Mesenchymal stem cell (in vitro differentiated cells and primary cell): ENCODE measurements around the gene BANF1.

ENCODE experiments used
- DNase-seq: peaks from one replicate; pipeline ENCODE4 v3.0.0-alpha.2; 2013
- H2AFZ ChIP-seq: one replicate; pipeline ENCODE4 v1.6.1; 2013; ENCODE audit warnings: low read depth, mild to moderate bottlenecking, control low read depth, inconsistent platforms, low read length, moderate library complexity
- H2AK5ac ChIP-seq: 2 replicates; pipeline ENCODE4 v1.6.1; 2013; ENCODE audit warnings: low read length, moderate library complexity, mild to moderate bottlenecking, inconsistent platforms; ENCODE audit not compliant: severe bottlenecking
- H2BK120ac ChIP-seq: one replicate; pipeline ENCODE4 v1.6.1; 2013; ENCODE audit warnings: low read depth, mild to moderate bottlenecking, inconsistent platforms, low read length, moderate library complexity
- H2BK12ac ChIP-seq, 2 experiments: one replicate each; pipeline ENCODE4 v1.6.1; 2013; ENCODE audit warnings: inconsistent platforms in 2 of 2, low read length in 2 of 2, mild to moderate bottlenecking in 2 of 2, moderate library complexity in 2 of 2, control low read depth in 1 of 2
- H2BK15ac ChIP-seq: one replicate; pipeline ENCODE4 v1.6.1; 2013; ENCODE audit warnings: mild to moderate bottlenecking, low read depth, inconsistent platforms; ENCODE audit not compliant: poor library complexity, severe bottlenecking
- H2BK5ac ChIP-seq: 2 replicates; pipeline ENCODE4 v1.6.1; 2013; ENCODE audit warnings: low read depth, mild to moderate bottlenecking, low read length, control low read depth, inconsistent platforms; ENCODE audit not compliant: poor library complexity, severe bottlenecking
- H3K14ac ChIP-seq, 2 experiments: one replicate each; pipeline ENCODE4 v1.6.1; 2013; ENCODE audit warnings: inconsistent platforms in 2 of 2, low read length in 2 of 2, control low read depth in 1 of 2, mild to moderate bottlenecking in 1 of 2, moderate library complexity in 1 of 2
- H3K18ac ChIP-seq, 2 experiments: one replicate each; pipeline ENCODE4 v1.6.1; 2013; ENCODE audit warnings: inconsistent platforms in 2 of 2, low read length in 2 of 2, control low read depth in 1 of 2, low read depth in 1 of 2, mild to moderate bottlenecking in 1 of 2
- H3K23ac ChIP-seq, 2 experiments: one replicate each; pipeline ENCODE4 v1.6.1; 2013; ENCODE audit warnings: inconsistent platforms in 2 of 2, low read length in 2 of 2, mild to moderate bottlenecking in 2 of 2, moderate library complexity in 2 of 2, control low read depth in 1 of 2
- H3K27ac ChIP-seq: 2 replicates; pipeline ENCODE4 v1.5.1; 2013; ENCODE audit warnings: mild to moderate bottlenecking, moderate library complexity, low read length, control low read depth, inconsistent platforms; ENCODE audit not compliant: poor library complexity, severe bottlenecking
- H3K27me3 ChIP-seq, 2 experiments: 2 replicates each; pipeline versions ENCODE4 v1.6.1 to v1.7.0; 2013; ENCODE audit warnings: low read length in 2 of 2, mild to moderate bottlenecking in 2 of 2, moderate library complexity in 2 of 2, control low read depth in 1 of 2, inconsistent platforms in 1 of 2; ENCODE audit not compliant: control insufficient read depth in 1 of 2, insufficient read depth in 1 of 2
- H3K36me3 ChIP-seq, 2 experiments: 2 replicates each; pipeline versions ENCODE4 v1.6.1 to v1.7.0; 2013; ENCODE audit warnings: low read length in 2 of 2, control low read depth in 1 of 2, inconsistent platforms in 1 of 2, low read depth in 1 of 2, mild to moderate bottlenecking in 1 of 2; ENCODE audit not compliant: insufficient read depth in 2 of 2, control insufficient read depth in 1 of 2
- H3K4ac ChIP-seq, 2 experiments: one replicate each; pipeline ENCODE4 v1.6.1; 2013; ENCODE audit warnings: inconsistent platforms in 2 of 2, low read length in 2 of 2, mild to moderate bottlenecking in 2 of 2, moderate library complexity in 2 of 2, control low read depth in 1 of 2, low read depth in 1 of 2
- H3K4me1 ChIP-seq: 2 replicates; pipeline ENCODE4 v1.6.1; 2013; ENCODE audit warnings: low read depth, low read length, control low read depth; ENCODE audit not compliant: control insufficient read depth, insufficient read depth
- H3K4me2 ChIP-seq: 2 replicates; pipeline ENCODE4 v1.6.1; 2013; ENCODE audit warnings: low read length, mild to moderate bottlenecking, inconsistent platforms; ENCODE audit not compliant: poor library complexity, severe bottlenecking
- H3K4me3 ChIP-seq, 2 experiments: 2 replicates each; pipeline versions ENCODE4 v1.5.1 to v1.7.0; 2013; ENCODE audit warnings: low read length in 2 of 2, mild to moderate bottlenecking in 2 of 2, control low read depth in 1 of 2, low read depth in 1 of 2; ENCODE audit not compliant: insufficient read depth in 1 of 2
- H3K79me1 ChIP-seq: replicated peaks from 2 replicates; pipeline ENCODE4 v1.6.1; 2013; ENCODE audit warnings: mild to moderate bottlenecking, control low read depth, low read length, inconsistent platforms; ENCODE audit not compliant: poor library complexity, severe bottlenecking
- H3K9ac ChIP-seq: 2 replicates; pipeline ENCODE4 v1.7.0; 2013; ENCODE audit warnings: mild to moderate bottlenecking, low read length, moderate library complexity
- H3K9me3 ChIP-seq: 2 replicates; pipeline ENCODE4 v1.7.0; 2013; ENCODE audit warnings: mild to moderate bottlenecking, low read length; ENCODE audit not compliant: control insufficient read depth
- H4K8ac ChIP-seq: one replicate; pipeline ENCODE4 v1.6.1; 2013; ENCODE audit warnings: inconsistent platforms, mild to moderate bottlenecking, low read length, moderate library complexity
- H4K91ac ChIP-seq: one replicate; pipeline ENCODE4 v1.6.1; 2013; ENCODE audit warnings: mild to moderate bottlenecking, low read length, inconsistent platforms
- WGBS: methylation state at CpG from one replicate; pipeline ENCODE4 v1.1.7; 2013; ENCODE audit warnings: mixed read lengths; 5-methylcytosine and 5-hydroxymethylcytosine counted together

Gene BANF1

DNA sequence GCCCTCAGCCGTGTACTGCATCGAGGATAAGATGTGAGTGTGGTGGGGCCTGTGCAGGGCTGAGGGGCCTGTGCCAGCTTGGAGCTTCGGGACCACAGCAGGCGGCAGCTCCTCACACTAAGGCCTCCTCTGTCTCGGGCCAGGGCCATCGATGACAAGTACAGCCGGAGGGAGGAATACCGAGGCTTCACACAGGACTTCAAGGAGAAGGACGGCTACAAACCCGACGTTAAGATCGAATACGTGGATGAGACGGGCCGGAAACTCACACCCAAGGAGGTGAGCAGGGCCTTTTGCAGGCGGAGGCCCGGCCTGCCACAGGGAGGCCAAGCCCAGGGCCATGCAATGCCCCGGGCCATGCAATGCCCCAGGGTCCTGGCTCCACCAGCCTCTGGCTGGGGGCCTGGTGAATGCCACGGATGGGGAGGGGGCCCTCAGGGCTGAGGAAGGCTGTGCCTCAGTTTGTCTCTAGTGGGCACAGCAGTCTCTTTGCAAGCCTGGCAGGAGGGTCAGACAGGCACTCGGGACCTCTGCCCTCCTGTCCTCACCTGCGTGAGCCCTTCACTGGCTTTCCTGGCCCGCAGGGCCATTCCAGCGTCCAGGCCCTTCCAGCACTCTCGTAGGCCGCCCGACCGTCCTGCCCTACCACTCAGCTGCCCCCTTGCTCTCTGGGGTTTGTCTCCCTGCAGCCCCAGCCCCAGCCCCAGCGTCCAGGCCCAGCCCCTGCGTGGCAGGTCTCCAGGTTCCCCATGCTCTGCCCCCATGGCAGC is 24.5 kb upstream of the BANF1 start:
- WGBS = 96% methylated on average over 28 of the region's 29 CpGs
- H3K9ac ChIP-seq = no peak overlapping the region

DNA sequence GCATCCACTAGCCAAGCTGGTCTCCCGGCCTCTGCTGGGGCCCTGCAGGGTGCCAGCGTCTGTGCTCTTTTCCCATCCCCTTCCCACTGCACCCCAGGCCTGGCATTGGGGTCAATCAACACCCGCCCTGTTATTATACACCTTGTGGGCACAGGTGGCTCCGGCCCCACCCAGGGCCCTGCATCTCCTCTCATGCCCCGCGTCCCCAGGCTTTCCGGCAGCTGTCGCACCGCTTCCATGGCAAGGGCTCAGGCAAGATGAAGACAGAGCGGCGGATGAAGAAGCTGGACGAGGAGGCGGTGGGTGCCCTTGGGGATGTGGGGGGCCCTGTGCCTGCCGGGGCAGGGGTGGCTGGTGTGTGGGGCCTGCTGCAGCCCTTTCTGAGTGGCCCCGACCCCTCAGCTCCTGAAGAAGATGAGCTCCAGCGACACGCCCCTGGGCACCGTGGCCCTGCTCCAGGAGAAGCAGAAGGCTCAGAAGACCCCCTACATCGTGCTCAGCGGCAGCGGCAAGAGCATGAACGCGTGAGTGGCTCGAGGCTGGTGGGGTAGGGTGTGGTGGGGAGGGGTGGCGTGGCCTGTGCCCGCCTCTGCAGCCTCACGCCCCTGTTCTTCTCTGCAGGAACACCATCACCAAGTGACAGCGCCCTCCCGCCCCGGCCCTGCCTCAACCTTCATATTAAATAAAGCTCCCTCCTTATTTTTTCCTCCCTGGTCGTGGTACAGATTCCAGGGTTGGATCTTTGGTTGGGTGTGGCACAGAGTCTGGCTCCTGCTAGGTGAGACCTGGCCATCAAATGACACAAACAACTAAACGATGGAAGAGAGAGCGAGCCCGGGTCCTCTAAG is 23.7 kb upstream of the BANF1 start:
- no peaks in the 10 kb centered on the region for H3K27me3 ChIP-seq
- no peak overlapping the region for H2BK15ac ChIP-seq
- H3K4me1 ChIP-seq = no peaks in the 10 kb centered on the region
- no peak overlapping the region for H2BK5ac ChIP-seq
- H3K9ac ChIP-seq = no peak overlapping the region
- H3K4me2 ChIP-seq = no peak overlapping the region
- H3K36me3 ChIP-seq = peaks cover 45 to 71% of the 10 kb centered on the region in 2 experiments
- H3K27ac ChIP-seq = no peak overlapping the region
- no peak overlapping the region for H2AFZ ChIP-seq
- no peak overlapping the region for H2BK12ac ChIP-seq
- no peaks in the 10 kb centered on the region for H3K9me3 ChIP-seq
- H3K23ac ChIP-seq = no peak overlapping the region
- H2AK5ac ChIP-seq = no peak overlapping the region
- H4K91ac ChIP-seq = no peak overlapping the region
- no peak overlapping the region for H3K14ac ChIP-seq
- no peak overlapping the region for H3K18ac ChIP-seq
- H3K79me1 ChIP-seq = peaks cover 2% of the 10 kb centered on the region
- H4K8ac ChIP-seq = no peak overlapping the region
- H2BK120ac ChIP-seq = no peak overlapping the region
- WGBS = 98% methylated on average over 26 of the region's 34 CpGs
- DNase-seq = no peak
- H3K4ac ChIP-seq = no peak overlapping the region
- no peak overlapping the region for H3K4me3 ChIP-seq

More for the DNA sequence above, 24.5 kb upstream of the BANF1 start:
- H3K9me3 ChIP-seq = no peaks in the 10 kb centered on the region
- H3K27ac ChIP-seq = no peak overlapping the region
- H4K91ac ChIP-seq = no peak overlapping the region
- no peak overlapping the region for H3K18ac ChIP-seq
- H2AFZ ChIP-seq = no peak overlapping the region
- DNase-seq = no peak
- H3K4me1 ChIP-seq = no peaks in the 10 kb centered on the region
- H3K79me1 ChIP-seq = peaks cover 2% of the 10 kb centered on the region
- H4K8ac ChIP-seq = peak overlapping the region; percentile 9
- H3K14ac ChIP-seq = no peak overlapping the region
- no peak overlapping the region for H3K4me2 ChIP-seq
- no peak overlapping the region for H2BK120ac ChIP-seq
- no peak overlapping the region for H2BK15ac ChIP-seq
- no peak overlapping the region for H3K23ac ChIP-seq
- no peak overlapping the region for H3K4ac ChIP-seq
- no peak overlapping the region for H2BK12ac ChIP-seq
- no peak overlapping the region for H3K4me3 ChIP-seq
- H2BK5ac ChIP-seq = no peak overlapping the region
- H2AK5ac ChIP-seq = no peak overlapping the region
- H3K27me3 ChIP-seq = no peaks in the 10 kb centered on the region
- peaks cover 50 to 70% of the 10 kb centered on the region in 2 experiments for H3K36me3 ChIP-seq

DNA sequence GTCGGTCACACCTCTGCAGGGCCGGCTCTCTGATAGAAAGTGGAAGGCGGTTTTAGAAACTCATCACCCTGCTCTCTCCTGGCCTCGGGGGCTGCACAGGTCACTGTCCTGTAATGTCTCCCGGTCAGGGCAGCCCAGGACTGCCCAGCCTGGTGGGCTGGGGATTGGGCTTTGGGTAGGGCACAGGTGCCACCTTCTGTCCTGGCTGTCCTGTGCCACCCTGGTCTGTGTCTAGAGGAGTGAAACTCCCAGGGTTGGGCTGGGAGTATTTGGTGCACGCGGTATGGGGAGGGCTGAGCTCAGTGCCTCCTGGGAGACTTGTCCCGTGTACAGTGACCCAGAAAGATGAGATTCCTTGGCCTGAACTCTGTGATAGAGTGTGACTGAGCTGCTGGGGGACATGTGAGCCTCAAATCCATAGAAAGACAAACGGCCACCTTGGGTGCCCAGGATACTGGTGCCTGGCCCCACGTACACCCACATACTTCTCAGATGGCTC is 23.0 kb upstream of the BANF1 start:
- Histone ChIP-seq H4K8ac (no peak overlapping the region), H3K4me3 (no peak overlapping the region), H4K91ac (no peak overlapping the region), H3K4me1 (no peaks in the 10 kb centered on the region), H2BK15ac (no peak overlapping the region), H2AK5ac (no peak overlapping the region), H3K79me1 (no peaks in the 10 kb centered on the region), H3K23ac (no peak overlapping the region), H2BK12ac (no peak overlapping the region), H2BK120ac (no peak overlapping the region), H3K4ac (no peak overlapping the region), H2BK5ac (no peak overlapping the region), H3K36me3 (peaks cover 45 to 75% of the 10 kb centered on the region in 2 experiments), H2AFZ (no peak overlapping the region), H3K9me3 (no peaks in the 10 kb centered on the region), H3K18ac (no peak overlapping the region), H3K27me3 (no peaks in the 10 kb centered on the region), H3K4me2 (no peak overlapping the region), H3K27ac (no peak overlapping the region), H3K14ac (no peak overlapping the region), H3K9ac (no peak overlapping the region)
- DNase-seq = no peak
- 88% methylated on average over 9 of the region's 10 CpGs for WGBS

DNA sequence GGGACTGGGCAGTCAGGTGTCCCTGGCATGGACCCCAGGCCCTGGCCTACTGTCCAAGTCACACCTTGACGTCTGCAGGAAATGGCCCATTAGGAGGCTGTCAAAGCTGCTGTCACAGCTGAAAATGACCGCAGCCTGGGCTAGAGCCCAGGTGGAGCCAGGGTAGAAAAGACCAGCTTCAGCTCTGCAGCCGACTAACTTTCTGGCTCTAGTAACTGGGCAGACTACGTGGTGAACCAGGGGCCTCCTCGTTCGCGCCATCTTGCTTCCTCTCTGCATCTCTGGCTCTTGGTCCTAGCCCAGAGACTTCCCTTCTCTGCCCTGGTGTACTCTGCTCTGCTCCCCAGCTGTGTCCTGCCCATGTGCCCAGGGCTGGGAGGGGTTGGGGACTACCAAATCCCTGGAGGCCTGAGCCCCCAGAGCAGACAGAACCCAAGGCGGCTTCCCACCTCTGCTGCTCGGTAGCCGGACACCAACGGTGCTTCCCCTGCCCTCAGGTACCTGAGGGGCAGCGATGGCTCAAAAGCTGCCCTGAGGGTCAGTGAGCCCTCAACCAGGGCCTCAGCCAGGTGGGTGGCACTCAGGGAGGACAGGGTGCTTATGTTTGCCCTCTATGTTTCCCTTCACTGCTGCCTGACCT is 21.1 kb upstream of the BANF1 start:
- no peak overlapping the region for H3K23ac ChIP-seq
- H3K4me1 ChIP-seq = no peaks in the 10 kb centered on the region
- no peak overlapping the region for H3K4me2 ChIP-seq
- H3K27me3 ChIP-seq = no peaks in the 10 kb centered on the region
- no peak overlapping the region for H2BK12ac ChIP-seq
- no peak overlapping the region for H4K91ac ChIP-seq
- no peak overlapping the region for H3K4me3 ChIP-seq
- no peak for DNase-seq
- 92% methylated on average over 12 of the region's 12 CpGs for WGBS
- no peak overlapping the region for H2BK15ac ChIP-seq
- H3K9ac ChIP-seq = no peak overlapping the region
- H2BK120ac ChIP-seq = no peak overlapping the region
- H4K8ac ChIP-seq = no peak overlapping the region
- H3K4ac ChIP-seq = no peak overlapping the region
- H2AK5ac ChIP-seq = no peak overlapping the region
- no peak overlapping the region for H2AFZ ChIP-seq
- no peaks in the 10 kb centered on the region for H3K79me1 ChIP-seq
- H3K9me3 ChIP-seq = no peaks in the 10 kb centered on the region
- H3K18ac ChIP-seq = no peak overlapping the region
- no peak overlapping the region for H2BK5ac ChIP-seq
- H3K27ac ChIP-seq = no peak overlapping the region
- no peak overlapping the region for H3K14ac ChIP-seq
- peaks cover 37 to 62% of the 10 kb centered on the region in 2 experiments for H3K36me3 ChIP-seq
